Colonic mucosa (tissue), 4 donors: ENCODE data around the gene MED20. TPM values are rescaled to one million over a fixed set of nuclear protein-coding genes. Genes with fewer than 3 reads are reported as not detected.

Source experiments
- DNase-seq: peaks from one replicate; pipeline ENCODE4 v3.0.0-alpha.2; 2020
- H3K27ac ChIP-seq: fragments of 200-600 bp; one replicate; pipeline ENCODE4 v1.8.0; 2021
- H3K27me3 ChIP-seq: fragments of 200-600 bp; one replicate; pipeline ENCODE4 v1.8.0; 2021
- H3K36me3 ChIP-seq: fragments of 200-600 bp; one replicate; pipeline ENCODE4 v1.8.0; 2021
- H3K4me1 ChIP-seq: fragments of 200-600 bp; one replicate; pipeline ENCODE4 v1.8.0; 2021; ENCODE audit warnings: mild to moderate bottlenecking
- H3K4me3 ChIP-seq: fragments of 200-600 bp; one replicate; pipeline ENCODE4 v1.8.0; 2021
- H3K9ac ChIP-seq, 2 donors: one replicate each; pipeline ENCODE4 v1.7.0; 2013; ENCODE audit warnings: control low read depth in 2 of 2, low read depth in 2 of 2, low read length in 2 of 2
- H3K9me3 ChIP-seq: fragments of 200-600 bp; one replicate; pipeline ENCODE4 v1.8.0; 2021
- CTCF ChIP-seq: fragments of 200-600 bp; IDR thresholded peaks from one replicate; pipeline ENCODE4 v1.8.0; 2022; ENCODE audit warnings: antibody characterized with exemption, mild to moderate bottlenecking
- intact Hi-C: fragments of 100-400 bp; cut with DNase I; formaldehyde crosslinking; loops from one replicate; pipeline ENCODE4 v1.14.1; 2022
- total RNA-seq, 2 donors: library from RNA; stranded (reverse); fragmentation: NEBNext Ultra II Directional in 1 of 2; extraction: Animal tissue kit (Norgen Biotek cat#: 25700) in 1 of 2; gene quantifications; one replicate each; pipeline ENCODE4 v1.2.1, GENCODE V29; 2021
- donor health status: healthy.
- donor health status: DM: no; HTN: no; CAD: no.
- donor health status: DM: no; HTN: no; CAD: no.

Gene MED20
- total RNA-seq, 2 donors from 2014 or later: 15.0 to 22.9 TPM

GRCh38 chr6:41892921-41893564 lies 27.9 kb downstream of the MED20 start:
- Histone ChIP-seq H3K27ac (no peak overlapping the region), H3K4me3 (no peak overlapping the region), H3K27me3 (no peaks in the 10 kb centered on the region), H3K36me3 (no peaks in the 10 kb centered on the region), H3K9me3 (no peaks in the 10 kb centered on the region), H3K9ac (no peak overlapping the region), H3K4me1 (no peaks in the 10 kb centered on the region)
- intact Hi-C loops: no loop called here
- no peak for TF ChIP-seq CTCF
- no peak for DNase-seq

GRCh38 chr6:41887331-41887751 lies 33.6 kb downstream of the MED20 start:
- intact Hi-C loops: no loop called here
- H3K4me1 ChIP-seq: no peaks in the 10 kb centered on the region
- no peaks in the 10 kb centered on the region for H3K36me3 ChIP-seq
- H3K9ac ChIP-seq: no peak overlapping the region
- DNase-seq: no peak
- TF ChIP-seq CTCF: no peak
- H3K4me3 ChIP-seq: no peak overlapping the region
- H3K27ac ChIP-seq: no peak overlapping the region
- H3K9me3 ChIP-seq: no peaks in the 10 kb centered on the region
- H3K27me3 ChIP-seq: no peaks in the 10 kb centered on the region

GRCh38 chr6:41885930-41886329 lies 35.0 kb downstream of the MED20 start:
- no peaks in the 10 kb centered on the region for H3K27me3 ChIP-seq
- H3K9me3 ChIP-seq: no peaks in the 10 kb centered on the region
- H3K27ac ChIP-seq: no peak overlapping the region
- H3K4me1 ChIP-seq: no peaks in the 10 kb centered on the region
- no peak for DNase-seq
- intact Hi-C loops: no loop called here
- H3K4me3 ChIP-seq: no peak overlapping the region
- no peak overlapping the region for H3K9ac ChIP-seq
- no peak for TF ChIP-seq CTCF
- H3K36me3 ChIP-seq: no peaks in the 10 kb centered on the region

- no peaks in the 10 kb centered on the region for H3K4me1 ChIP-seq
- H3K27ac ChIP-seq: no peak overlapping the region
- H3K36me3 ChIP-seq: no peaks in the 10 kb centered on the region
- no peak for TF ChIP-seq CTCF
- peak overlapping the region in 1 of 2 donors; percentile 39 for H3K9ac ChIP-seq
- H3K4me3 ChIP-seq: no peak overlapping the region
- DNase-seq: no peak
- no peaks in the 10 kb centered on the region for H3K9me3 ChIP-seq
- intact Hi-C loops: no loop called here
- no peaks in the 10 kb centered on the region for H3K27me3 ChIP-seq
Measured at GRCh38 chr6:41884957-41885356, 36.0 kb downstream of the MED20 start.

- Histone ChIP-seq H3K4me1 (no peaks in the 10 kb centered on the region), H3K9ac (no peak overlapping the region), H3K27ac (no peak overlapping the region), H3K36me3 (no peaks in the 10 kb centered on the region), H3K27me3 (no peaks in the 10 kb centered on the region), H3K4me3 (no peak overlapping the region), H3K9me3 (no peaks in the 10 kb centered on the region)
- intact Hi-C loops: no loop called here
- no peak for DNase-seq
- TF ChIP-seq CTCF: no peak
Measured at GRCh38 chr6:41881506-41881905, 39.4 kb downstream of the MED20 start.
